HG03045 (cell line): ENCODE measurements around the gene HDGFL3.

ENCODE experiments used
- ATAC-seq: cut with Tn5 transposase; IDR thresholded peaks from one replicate; pipeline ENCODE4 v1.9.1; 2021; ENCODE audit warnings: mild to moderate bottlenecking, moderate library complexity; ENCODE audit not compliant: unreplicated experiment

Gene HDGFL3

DNA sequence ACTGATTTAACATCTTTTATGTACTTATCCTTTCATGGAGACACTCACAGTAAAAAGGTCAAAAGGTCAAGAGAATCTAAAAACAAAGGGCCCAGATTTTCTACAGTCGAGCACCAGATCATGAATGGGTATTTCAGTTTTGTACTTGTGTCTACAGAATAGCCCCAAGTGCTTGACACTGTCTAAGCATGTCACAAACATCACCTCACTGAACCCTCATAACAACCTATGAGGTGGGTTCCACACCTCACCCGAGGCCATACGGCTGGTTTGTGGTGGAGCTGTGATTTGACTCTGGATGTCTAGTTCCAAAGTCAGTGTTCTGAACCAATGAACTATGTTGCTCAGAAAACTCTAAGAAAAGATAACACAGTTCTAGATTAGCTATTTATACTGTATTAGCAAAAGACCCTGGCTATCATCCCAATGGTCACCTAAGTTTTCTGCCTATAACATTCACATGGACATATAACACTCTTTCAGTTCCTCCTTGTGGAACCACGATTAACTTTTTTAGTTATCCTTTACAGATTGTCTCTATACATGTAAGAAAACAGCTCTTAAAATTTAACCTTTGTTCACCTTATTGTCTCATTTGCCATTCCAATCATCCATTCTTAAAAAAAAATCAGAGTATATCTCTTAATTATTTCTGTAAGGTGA is 74.6 kb downstream of the HDGFL3 start:
- no peak for ATAC-seq

DNA sequence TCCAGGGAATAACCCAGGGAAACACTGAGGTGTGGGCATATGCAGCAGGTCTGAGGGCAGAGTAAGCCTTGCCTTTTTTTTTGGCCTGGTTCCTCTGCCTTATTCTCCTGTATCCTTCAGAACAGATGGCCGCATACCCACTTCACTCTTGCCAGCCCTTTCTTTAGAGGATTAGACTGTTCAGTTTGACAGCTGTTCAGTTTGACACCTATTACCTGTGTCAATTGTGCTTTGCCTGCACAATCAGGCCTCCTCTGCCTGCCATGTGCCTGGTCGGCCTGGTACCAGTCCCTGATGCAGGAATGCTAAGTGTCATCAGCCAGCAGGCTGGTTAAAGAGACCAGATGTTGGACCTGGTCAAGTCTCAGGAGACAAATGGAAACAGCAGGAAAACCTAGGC is 77.8 kb downstream of the HDGFL3 start:
- no peak for ATAC-seq

DNA sequence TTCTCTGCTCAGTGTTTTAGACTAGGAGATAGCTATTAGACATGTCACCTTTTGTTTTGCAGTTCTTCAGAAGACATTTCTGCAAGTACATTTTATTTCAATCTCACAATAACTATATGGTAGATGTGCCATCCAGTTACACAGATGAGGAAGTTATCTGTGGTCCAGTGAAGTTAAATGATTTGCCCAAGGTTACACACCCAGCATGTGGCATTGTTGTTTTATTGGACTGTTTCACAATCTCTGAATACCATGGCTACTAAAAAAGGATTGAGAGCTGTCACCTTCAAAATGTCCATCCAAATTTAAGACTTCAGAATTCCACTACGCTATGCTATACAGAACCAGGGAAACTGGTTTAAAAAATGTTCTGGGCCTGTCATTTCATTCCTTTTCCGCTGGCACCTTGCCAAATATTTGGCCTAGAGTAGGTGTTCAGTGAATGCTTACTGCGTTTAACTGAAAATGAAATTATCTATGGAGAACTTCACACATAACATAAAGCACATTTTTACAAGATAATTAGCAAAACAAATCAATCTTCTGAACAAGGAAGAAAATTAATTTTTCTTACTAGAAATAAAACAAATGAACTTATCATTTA is 80.0 kb downstream of the HDGFL3 start:
- no peak for ATAC-seq

DNA sequence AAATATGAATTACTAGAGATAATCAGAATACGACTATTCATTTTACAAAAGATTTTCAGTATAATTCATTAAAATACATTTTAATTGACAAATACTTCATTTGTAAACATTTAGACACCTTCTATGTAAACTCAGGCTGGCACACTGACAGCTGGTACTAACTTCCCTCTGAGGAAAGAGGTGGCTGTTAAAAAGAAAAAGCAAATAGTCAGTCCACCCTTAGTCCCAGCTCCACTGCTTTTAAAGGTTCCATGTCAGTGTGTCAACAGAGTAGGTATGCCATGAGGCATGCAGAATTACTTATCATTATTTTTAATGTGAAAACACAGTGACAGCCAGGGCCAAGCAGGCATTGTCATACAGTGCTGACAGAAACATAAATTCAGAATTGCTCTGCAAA is 84.1 kb downstream of the HDGFL3 start:
- ATAC-seq, result no peak

DNA sequence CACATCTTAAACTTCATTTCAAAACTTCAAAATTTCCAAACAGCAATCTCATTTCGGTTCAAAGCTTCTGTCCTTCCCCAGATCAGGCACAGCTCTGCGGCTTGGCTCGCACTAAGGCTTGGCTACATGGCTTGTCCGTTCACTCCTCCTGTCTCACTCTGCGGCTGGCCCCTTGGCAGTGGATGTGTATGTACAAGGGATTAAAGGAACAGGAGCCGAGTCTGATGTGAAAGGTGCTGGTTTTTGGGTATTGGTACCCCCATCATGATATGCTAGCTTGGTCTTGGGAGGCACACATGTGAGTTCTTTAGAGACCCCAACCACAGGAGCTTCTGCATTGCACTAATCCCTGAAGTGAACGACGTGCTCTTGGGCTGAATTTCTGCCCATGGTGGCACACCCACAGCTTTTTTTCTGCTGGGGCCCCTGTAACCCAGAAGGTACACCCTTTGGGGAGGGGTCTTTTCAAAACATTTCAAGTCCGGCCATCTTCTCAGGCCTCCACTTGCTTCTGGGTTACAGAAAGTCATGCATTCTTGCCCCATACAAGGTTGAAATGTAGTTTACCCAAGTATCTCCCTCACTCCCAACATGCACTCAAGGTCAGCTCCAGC is 87.5 kb downstream of the HDGFL3 start:
- no peak for ATAC-seq

DNA sequence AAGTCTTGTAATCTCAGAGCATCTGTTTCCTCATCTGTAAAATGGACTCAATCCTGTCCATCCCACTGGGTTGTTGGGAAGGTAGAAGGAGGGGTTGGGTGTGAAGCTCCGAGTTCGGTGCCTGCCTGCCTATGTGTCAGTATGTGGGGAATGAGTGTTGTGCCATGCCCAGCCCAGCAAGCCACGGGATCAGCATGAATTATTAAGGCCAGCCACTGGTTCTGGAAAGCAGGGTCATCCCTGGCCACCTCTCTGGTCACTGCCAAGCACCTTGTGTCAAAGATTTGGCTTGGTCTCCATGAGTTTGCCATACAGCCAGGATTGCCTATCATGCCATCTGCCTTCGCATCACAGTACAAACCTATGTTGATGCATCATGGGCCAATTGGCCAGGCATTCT is 88.7 kb downstream of the HDGFL3 start:
- ATAC-seq, result no peak

DNA sequence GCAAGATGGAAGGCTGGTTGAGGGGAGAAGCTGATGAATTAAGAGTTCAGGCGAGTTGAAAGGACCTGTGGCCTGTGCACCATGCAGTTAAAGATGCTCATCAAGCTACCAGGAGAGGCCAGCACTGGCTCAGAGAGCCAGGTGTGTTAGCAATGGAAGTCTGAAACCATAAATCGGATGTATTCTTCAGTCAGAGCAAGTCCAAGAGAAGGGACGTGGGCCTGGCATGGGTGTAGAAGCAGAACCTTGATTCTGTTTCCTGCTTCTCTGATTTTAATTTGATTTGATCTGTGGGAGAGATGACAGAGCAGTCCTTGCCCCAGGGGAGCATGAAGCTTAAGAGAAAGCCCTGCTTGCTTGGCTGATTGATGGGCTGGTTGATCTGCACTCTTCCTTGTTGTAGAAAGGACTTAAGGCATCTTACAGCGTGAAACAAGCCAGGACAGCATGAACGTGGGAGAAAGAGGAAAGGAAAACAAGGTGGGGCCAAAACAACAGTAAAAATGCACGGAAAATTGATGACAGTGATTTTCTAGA is 89.3 kb downstream of the HDGFL3 start:
- no peak for ATAC-seq

DNA sequence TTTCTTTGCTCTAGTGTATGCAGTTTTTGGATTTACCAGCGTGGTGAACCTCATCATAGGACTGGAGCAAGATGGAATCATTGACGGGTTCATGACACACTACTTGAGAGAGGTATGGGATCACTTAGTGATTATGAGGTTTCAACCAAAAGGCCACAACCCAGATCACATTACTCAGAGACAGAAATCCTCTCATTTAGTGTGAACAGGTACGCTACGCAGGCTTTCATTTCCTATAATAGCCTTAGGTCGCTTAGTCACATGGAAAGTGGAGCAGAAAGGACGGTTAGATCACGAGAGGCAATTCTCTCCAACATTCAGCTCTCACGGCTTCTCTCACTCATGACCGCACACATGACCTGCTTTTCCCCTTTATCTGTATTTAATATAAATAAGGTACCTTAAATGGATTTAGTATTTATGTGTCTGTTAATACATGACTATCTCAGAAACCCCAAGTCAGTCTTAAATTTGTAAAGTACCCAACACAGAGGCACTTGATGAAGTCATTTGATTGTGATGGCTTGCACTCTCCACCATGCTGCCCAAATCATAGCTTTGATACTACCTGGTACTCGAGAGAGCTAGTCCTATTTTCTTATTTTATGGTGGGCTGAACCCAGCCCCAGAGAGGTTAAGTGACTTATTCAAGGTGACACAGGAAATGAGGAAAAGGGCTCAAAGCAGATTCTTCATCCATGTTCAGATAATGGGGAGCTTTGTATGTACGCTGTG is 91.6 kb downstream of the HDGFL3 start:
- ATAC-seq, result no peak

DNA sequence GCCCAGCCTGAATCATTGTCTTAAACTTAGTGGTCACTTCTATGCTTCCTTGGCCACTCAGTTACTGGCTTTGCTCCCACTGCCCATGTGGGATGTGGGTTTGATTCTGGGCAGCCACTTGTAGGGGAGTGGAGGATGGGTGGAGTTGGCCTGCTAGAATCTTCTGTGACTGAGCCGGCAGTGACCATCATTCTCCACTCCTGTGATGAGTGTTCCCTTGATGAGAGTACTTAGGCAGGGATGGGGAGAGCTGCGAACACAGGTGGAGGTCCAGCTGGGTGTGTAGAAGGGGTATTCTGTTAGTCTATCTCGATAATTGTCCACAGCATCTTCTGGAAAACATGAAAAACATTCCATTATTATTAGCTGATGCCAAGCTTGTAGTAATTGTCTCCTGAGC is 92.2 kb downstream of the HDGFL3 start:
- ATAC-seq, result no peak

DNA sequence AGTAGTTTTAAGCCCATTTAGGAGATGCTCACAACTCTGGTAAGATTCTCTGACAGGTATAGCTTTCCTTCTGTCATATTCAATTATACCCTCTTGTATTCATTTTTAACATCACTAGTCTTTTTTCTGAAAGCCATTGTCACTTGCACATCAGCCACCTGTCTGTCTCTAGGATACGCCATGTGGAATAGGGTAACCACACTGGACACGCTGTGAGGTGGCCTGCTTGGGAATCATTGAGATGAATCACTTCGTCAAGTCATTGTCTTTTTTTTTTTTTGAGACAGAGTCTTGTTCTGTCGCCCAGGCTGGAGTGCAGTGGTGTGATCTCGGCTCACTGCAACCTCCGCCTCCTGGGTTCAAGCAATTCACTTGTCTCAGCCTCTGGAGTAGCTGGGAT is 92.8 kb downstream of the HDGFL3 start:
- no peak for ATAC-seq

DNA sequence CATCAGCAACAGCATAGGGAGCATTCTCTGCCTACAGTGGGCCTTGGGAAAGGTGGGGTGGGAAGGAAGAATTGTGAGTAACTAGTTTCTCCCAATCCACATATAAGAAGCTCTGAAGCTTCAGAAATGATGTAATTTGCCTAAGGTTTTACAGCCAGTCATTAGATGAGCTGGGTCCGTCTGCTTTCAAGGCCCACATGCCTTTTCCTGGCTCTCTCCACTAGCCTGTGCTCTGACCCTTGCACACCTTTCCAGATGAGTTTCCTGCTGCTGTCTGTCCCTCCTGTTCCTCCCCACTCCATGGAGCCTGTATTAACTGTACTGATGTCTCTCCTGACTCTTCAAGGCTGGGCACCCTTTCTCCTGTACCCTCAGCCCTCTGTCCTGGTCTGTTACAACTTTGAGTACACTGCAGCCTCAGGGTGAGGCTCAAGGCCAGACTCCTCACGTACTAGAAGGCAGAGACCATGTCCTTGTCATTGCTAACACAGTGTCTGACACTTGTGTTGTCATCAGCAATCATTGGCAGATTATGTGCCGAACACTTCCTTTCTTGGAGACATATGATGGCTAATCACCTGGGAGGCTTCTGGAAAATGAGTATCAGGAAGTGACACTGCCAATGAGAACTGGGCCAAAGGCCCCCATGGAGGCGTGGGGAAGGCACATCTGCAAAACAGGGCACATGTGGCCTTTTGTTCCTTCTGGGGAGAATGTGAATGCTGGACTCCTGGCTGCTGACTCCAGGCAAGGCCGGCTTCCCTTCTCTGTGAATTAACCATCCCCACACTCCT is 93.5 kb downstream of the HDGFL3 start:
- no peak for ATAC-seq

DNA sequence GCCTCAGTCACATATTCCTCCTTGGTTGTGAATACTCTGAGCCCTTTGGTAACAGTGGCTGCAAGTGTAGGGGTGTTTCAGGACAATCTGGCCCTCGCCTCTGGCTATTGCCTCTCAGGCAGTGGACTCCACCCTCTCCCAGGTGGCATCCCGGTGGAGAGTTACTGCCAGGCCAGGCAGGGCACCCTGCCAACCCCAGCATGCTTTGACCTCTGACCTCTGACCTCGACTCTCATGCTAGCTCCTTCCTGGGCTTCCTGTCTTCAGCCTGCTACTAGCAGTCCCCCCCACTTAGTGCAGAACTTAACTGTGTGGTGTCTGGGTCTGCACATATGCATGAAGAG is 94.7 kb downstream of the HDGFL3 start:
- ATAC-seq, result no peak

DNA sequence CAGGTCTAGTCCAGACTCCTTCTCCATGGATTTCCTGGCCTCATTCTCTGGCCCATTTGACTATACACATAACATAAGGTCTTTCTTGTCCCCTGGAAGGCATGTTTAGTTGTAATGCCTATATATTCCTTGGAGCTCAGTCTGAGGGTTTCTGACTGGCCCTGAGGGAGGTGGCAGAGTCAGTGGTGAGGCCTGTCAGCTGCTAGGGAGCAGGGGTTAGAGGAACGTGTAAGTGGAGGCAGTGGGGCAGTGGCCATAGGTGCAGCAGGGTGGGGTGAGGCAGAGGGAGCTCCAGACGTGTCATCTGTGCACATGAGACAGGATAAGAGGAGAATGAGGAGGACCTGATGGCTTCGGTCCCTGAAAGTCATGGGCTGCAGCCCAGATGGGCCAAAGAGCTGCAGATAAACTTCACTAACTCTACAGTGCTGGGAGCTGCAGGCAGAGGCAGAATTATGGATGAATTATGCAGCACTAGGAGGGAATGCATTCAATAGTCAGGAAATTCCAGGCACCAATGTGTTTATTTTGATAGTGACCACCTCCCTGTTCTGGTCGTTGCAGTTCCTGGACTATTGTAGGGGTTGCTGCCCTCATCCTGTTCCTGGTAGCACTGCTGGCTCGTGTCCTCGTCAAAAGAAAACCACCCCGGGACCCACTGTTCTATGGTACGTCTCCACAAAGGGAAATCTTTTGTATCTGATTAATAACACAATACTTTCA is 95.2 kb downstream of the HDGFL3 start:
- ATAC-seq, result no peak

DNA sequence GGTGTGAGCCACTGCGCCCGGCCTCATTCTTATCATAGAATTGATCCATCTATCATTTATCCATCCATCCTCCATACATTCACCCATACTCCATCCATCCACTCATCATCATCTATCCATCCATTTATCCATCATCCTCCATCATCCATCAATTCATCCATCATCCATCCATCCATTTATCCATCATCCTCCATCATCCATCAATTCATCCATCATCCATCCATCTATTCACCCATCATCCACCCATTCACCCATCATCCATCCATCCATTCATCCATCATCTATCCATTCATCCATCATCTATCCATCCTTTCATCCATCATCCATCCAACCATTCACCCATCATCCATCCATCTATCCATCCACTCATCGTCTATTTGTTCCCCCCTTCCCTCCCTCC is 96.5 kb downstream of the HDGFL3 start:
- ATAC-seq, result no peak

DNA sequence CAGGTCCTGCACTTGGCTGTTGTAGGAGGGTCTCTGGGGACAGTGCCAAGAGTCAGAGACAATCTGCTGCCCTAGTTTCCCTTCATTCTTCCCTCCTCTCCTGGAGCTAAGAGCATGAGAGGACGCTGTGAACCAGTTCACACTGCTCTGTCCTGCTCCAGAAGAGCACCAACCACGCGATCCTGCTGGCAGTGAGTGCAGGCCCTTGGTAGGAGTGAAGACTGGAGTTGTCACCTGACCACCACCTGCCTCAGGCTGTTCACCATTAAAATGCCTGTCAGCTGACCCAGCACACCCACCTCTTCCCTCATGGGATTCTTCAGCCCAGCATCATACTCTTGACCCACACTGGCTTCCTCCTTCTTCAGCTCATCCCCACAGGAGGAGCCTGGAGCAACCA is 97.2 kb downstream of the HDGFL3 start:
- no peak for ATAC-seq

DNA sequence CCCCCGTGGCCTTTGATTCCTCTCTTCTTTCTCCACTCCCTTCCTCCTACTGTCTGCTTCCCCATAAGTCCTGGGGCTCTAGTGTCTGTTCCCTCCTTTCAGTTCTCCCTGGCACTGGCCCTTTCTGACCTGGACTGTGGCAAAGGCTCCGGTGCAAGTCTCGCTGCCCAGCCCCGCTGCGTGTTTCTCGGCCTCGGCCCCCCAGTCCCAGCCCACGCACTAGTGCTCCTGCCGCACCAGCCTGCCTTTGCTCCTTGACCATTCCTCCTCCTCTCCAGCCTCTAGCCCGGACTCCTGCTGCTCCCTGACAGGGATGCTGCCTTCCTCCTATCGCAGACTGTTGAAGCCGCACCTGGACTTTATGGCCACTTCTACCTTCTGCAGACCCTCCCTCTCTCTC is 98.1 kb downstream of the HDGFL3 start:
- ATAC-seq, result no peak

DNA sequence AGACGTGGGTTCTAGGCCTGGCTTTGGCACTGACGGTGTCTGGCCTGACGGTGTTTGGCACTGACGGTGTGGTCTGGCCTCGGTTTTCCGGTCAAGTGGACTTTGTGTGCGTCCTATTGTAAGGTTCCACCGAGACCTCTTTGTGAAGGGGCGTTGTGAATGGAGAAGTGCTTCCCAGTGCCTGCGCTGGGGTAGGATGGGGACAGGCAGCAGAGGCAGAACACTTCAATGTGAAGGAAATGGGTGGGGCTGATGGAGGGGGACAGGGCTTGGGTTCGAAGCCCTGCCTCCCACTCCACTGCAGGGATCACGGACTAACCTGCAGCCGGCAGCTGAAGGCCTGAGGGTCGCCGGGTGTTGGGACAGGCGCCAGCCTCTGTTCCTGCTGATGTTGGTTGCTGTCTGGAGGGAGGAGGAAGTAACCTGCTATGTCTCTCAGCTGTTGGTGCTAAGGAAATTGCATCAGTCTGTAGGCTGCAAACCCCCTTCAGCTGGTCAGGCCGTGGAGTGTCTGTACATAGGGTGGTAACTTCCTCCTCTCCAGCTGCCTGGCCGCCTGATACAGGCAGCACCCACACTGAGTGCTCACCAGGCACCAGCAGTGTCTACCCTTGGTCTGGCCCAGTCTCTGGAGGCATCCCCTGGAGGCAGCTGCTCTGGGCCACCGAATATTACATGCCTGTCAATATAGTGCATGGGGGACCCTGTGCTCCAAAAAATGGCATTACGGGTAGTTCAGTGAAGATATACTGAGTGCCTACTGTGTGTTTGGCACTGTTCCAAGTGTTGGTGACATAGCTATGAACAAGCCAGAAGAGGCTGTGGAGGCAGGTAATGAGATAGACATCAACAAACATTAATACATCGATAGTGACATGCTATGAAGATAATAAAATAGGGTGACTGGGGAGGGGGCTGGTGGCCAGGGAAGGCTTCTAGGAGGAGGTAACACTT is 99.1 kb downstream of the HDGFL3 start:
- no peak for ATAC-seq

DNA sequence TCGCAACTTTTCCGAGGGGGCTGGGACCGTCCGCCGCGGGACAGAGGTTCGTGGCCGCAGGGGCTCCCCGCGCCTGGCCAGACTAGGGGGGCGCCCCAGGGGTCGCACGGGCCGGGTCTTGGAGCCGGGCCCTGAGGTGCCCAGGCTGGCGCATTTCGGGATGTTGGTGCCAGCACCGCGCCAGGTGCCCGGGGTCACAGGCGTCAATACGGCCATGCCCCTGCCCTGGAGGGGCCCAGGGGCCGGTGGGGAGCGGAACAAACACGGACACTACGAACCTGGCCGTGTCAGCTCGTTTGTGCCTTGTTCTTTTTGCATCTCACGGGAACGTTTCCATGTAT is 99.8 kb downstream of the HDGFL3 start:
- no peak for ATAC-seq
